BJ (cell line): ENCODE data around the gene CALM3. TPM values are rescaled to one million over a fixed set of nuclear protein-coding genes. Genes with fewer than 3 reads are reported as not detected.

Experiments
- CTCF ChIA-PET: fragments of 350-600 bp; formaldehyde crosslinking; extraction: SDS; loops from one replicate; lab custom pipeline; 2021; ENCODE audit warnings: antibody characterized with exemption, inconsistent platforms; lab: Yijun Ruan, JAX
- POLR2A ChIA-PET: fragments of 300-600 bp; sonication (Branson Sonifier 250); formaldehyde crosslinking; extraction: SDS; loops from one replicate; lab custom pipeline; 2021; ENCODE audit warnings: antibody characterized with exemption; lab: Charles Lee
- DNase-seq: peaks from one replicate; pipeline ENCODE4 v3.0.0-alpha.2; 2011; ENCODE audit warnings: low read depth
- H3K27me3 ChIP-seq: 2 replicates; pipeline ENCODE4 v1.6.0; 2011; ENCODE audit warnings: low read length; ENCODE audit not compliant: control insufficient read depth, insufficient read depth
- H3K36me3 ChIP-seq: 2 replicates; pipeline ENCODE4 v1.5.1; 2011; ENCODE audit warnings: low read length; ENCODE audit not compliant: control insufficient read depth, insufficient read depth
- H3K4me3 ChIP-seq: 2 replicates; pipeline ENCODE4 v1.5.1; 2011; ENCODE audit warnings: low read depth, mild to moderate bottlenecking, control low read depth, low read length
- CTCF ChIP-seq: IDR thresholded peaks from 2 replicates; pipeline ENCODE4 v1.5.1; 2011; ENCODE audit warnings: low read depth, mild to moderate bottlenecking, control low read depth, inconsistent platforms, low read length, moderate library complexity; ENCODE audit not compliant: insufficient read depth
- polyA plus RNA-seq: library from polyadenylated mRNA; depleted of rRNA; stranded (reverse); fragments of >200 nt; gene quantifications from 2 replicates; pipeline ENCODE4 v1.2.3, GENCODE V29; 2011

Gene CALM3
- polyA plus RNA-seq, 1 experiment = 516 TPM

- H3K36me3 ChIP-seq = peaks cover 44% of the 10 kb centered on the region
- ChIA-PET CTCF (interaction anchor here (1.2 to 22.7 kb wide), 5 partner anchors 7 to 73 kb away, joined by 3 to 347 read pairs (median 10); partner anchors contain the start of gene DACT3), POLR2A (no interaction called here)
- H3K27me3 ChIP-seq = no peaks in the 10 kb centered on the region
- no peak overlapping the region for H3K4me3 ChIP-seq
- TF ChIP-seq CTCF = no peak
- no peak for DNase-seq
These were observed 5.7 kb downstream of the CALM3 start for GRCh38 chr19:46606681-46607447.

GRCh38 chr19:46607448-46607841 is 6.3 kb downstream of the CALM3 start:
- POLR2A ChIA-PET = interaction anchor here (0.6 kb wide), 1 partner anchor 54 kb away, joined by 3 read pairs; the partner anchor contains the start of gene DACT3
- CTCF ChIA-PET = interaction anchor here (2.0 to 22.7 kb wide), 2 partner anchors 9 to 53 kb away, joined by 10 to 347 read pairs; partner anchors contain the start of gene DACT3
- no peak for TF ChIP-seq CTCF
- H3K36me3 ChIP-seq = peaks cover 44% of the 10 kb centered on the region
- H3K4me3 ChIP-seq = no peak overlapping the region
- DNase-seq = no peak
- no peaks in the 10 kb centered on the region for H3K27me3 ChIP-seq

- Histone ChIP-seq H3K27me3 (no peaks in the 10 kb centered on the region), H3K36me3 (peaks cover 44% of the 10 kb centered on the region), H3K4me3 (no peak overlapping the region)
- CTCF ChIA-PET = interaction anchor here (22.7 kb wide), 1 partner anchor 52 kb away, joined by 347 read pairs; the partner anchor contains the start of gene DACT3
- no peak for DNase-seq
- TF ChIP-seq CTCF = no peak
- POLR2A ChIA-PET = no interaction called here
These were observed 7.0 kb downstream of the CALM3 start for GRCh38 chr19:46608178-46608577.

- ChIA-PET POLR2A (no interaction called here), CTCF (interaction anchor here (22.7 kb wide), 1 partner anchor 52 kb away, joined by 347 read pairs; the partner anchor contains the start of gene DACT3)
- Histone ChIP-seq H3K36me3 (peaks cover 44% of the 10 kb centered on the region), H3K4me3 (no peak overlapping the region), H3K27me3 (no peaks in the 10 kb centered on the region)
- no peak for TF ChIP-seq CTCF
- DNase-seq = no peak
These were observed 7.6 kb downstream of the CALM3 start for GRCh38 chr19:46608581-46609345.
